ENCODE measurements around the gene SOCS4.

- TF ChIP-seq POLR2A (IDR thresholded peaks at IDR 0.05) = no peak
- no peak for TF ChIP-seq CTCF (IDR thresholded peaks at IDR 0.05)
Measured at GRCh38 chr14:54979039-54979438, 48.0 kb upstream of the SOCS4 start.

Data from prostate gland (tissue), 2 donors.